K562 (cell line): ENCODE measurements around the gene KLHDC10. TPM values are rescaled to one million over a fixed set of nuclear protein-coding genes. Genes with fewer than 3 reads are reported as not detected.

Experiments used
- ADNP ChIP-seq: fragments of 200-800 bp; sonication (Bioruptor generic); IDR thresholded peaks from 2 replicates; pipeline ENCODE4 v1.6.1; 2016; ENCODE audit warnings: missing genetic modification characterization, missing compliant biosample characterization
- CBX8 ChIP-seq: fragments of 200-600 bp; sonication (generic); IDR thresholded peaks from 2 replicates; pipeline ENCODE4 v1.6.1; 2012; ENCODE audit warnings: borderline replicate concordance, mixed run types, low read depth, mild to moderate bottlenecking, moderate library complexity, mixed read lengths, low read length, control low read depth, inconsistent platforms; ENCODE audit not compliant: poor library complexity, severe bottlenecking; ENCODE audit errors: extremely low read depth
- CCNT2 ChIP-seq: IDR thresholded peaks from 2 replicates; pipeline ENCODE4 v1.6.1; 2011; ENCODE audit warnings: borderline replicate concordance, low read depth, mild to moderate bottlenecking, moderate library complexity, mixed read lengths, low read length; ENCODE audit not compliant: insufficient read length; ENCODE audit errors: extremely low read depth
- CSDE1 ChIP-seq, 2 experiments: fragments of 450-650 bp; IDR thresholded peaks; 2 replicates each; pipeline ENCODE4 v1.6.1; 2016; ENCODE audit warnings: mild to moderate bottlenecking in 1 of 2
- ESRRA ChIP-seq: fragments of 450-650 bp; IDR thresholded peaks from 2 replicates; pipeline ENCODE4 v1.6.1; 2014; ENCODE audit warnings: low read depth, mild to moderate bottlenecking, moderate library complexity, borderline replicate concordance
- MTF1 ChIP-seq: fragments of 250-450 bp; sonication (Bioruptor Pico); IDR thresholded peaks from 2 replicates; pipeline ENCODE4 v1.9.0; 2021; ENCODE audit warnings: moderate library complexity, mild to moderate bottlenecking, inconsistent platforms, borderline replicate concordance
- NELFE ChIP-seq: IDR thresholded peaks from 2 replicates; pipeline ENCODE4 v1.6.1; 2011; ENCODE audit warnings: mild to moderate bottlenecking; ENCODE audit not compliant: insufficient read depth, insufficient read length
- POLR2AphosphoS5 ChIP-seq: IDR thresholded peaks from 2 replicates; pipeline ENCODE4 v1.6.1; 2011; ENCODE audit warnings: mild to moderate bottlenecking, low read depth, low read length, moderate library complexity; ENCODE audit not compliant: control insufficient read depth, insufficient read depth
- PRDM10 ChIP-seq: fragments of 450-650 bp; IDR thresholded peaks from 2 replicates; pipeline ENCODE4 v1.6.1; 2018; ENCODE audit not compliant: partially characterized antibody
- ZFP30 ChIP-seq: fragments of 250-450 bp; sonication (Bioruptor Pico); IDR thresholded peaks from 2 replicates; pipeline ENCODE4 v1.8.0; 2022; ENCODE audit warnings: moderate library complexity, mild to moderate bottlenecking, inconsistent platforms, borderline replicate concordance
- ZNF444 ChIP-seq: fragments of 250-450 bp; sonication (Bioruptor Pico); IDR thresholded peaks from 2 replicates; pipeline ENCODE4 v1.4.0; 2020; ENCODE audit warnings: mild to moderate bottlenecking, moderate library complexity
- ZNF695 ChIP-seq: fragments of 450-650 bp; formaldehyde crosslinking; IDR thresholded peaks from 2 replicates; pipeline ENCODE4 v1.4.0; 2020; ENCODE audit warnings: mild to moderate bottlenecking, moderate library complexity
- polyA plus RNA-seq, 8 experiments: library from polyadenylated mRNA; depleted of rRNA in 4 of 8; stranded (reverse) in 5 of 8; unstranded in 3 of 8; fragments of >200 nt; fragmentation: Nextera tagmentation in 2 of 8; fragmentation: Illumina TruSeq in 1 of 8; extraction: Ambion mirVana in 2 of 8; extraction: Trizol in 1 of 8; gene quantifications; 2 replicates each; pipeline versions ENCODE4 v1.2.1 to v1.2.3, GENCODE V29; 2011 to 2014; ENCODE audit warnings: inconsistent platforms in 1 of 8, missing spikeins in 1 of 8
- total RNA-seq, 7 experiments: library from RNA; depleted of rRNA in 6 of 7; stranded (reverse); fragments of >200 nt in 6 of 7; fragmentation: Illumina TruSeq in 2 of 7; extraction: Trizol in 2 of 7; gene quantifications; 2 replicates each; pipeline versions ENCODE4 v1.2.1 to v1.2.3, GENCODE V29; 2011 to 2021; ENCODE audit warnings: low replicate concordance in 1 of 7

KLHDC10 gene
- total and polyA plus RNA-seq, 9 of the 15 experiments (the other 6 are each of a cell fraction or from before 2014, with no cell fraction given), result 9.8 to 80.5 (median 31.4) TPM

- TF ChIP-seq ZNF444 (CRISPR knock-in tag) (no peak), ZNF695 (no peak), CBX8 (no peak), ESRRA (peak; percentile 78; the same call in 1 of the 2 replicates), POLR2AphosphoS5 (peak; percentile 85), ADNP (tag) (peak; percentile 71; the same call in 1 of the 2 replicates), ZFP30 (CRISPR knock-in tag) (no peak), PRDM10 (no peak), NELFE (no peak), CCNT2 (peak; percentile 81), MTF1 (no peak), CSDE1 (IDR thresholded peaks at IDR 0.05) (no peak)
Measured at GRCh38 chr7:130135208-130136205, 65.2 kb downstream of the KLHDC10 start (continued).
